Stimulated activated CD8-positive, alpha-beta memory T cell treated with anti-CD3 and anti-CD28 coated beads, Interleukin-2, amount 100 ng/mL, for 1 hour (primary cell): ENCODE measurements around the gene SIK3.

ENCODE experiments used
- DNase-seq, 2 donors: peaks; one replicate each; pipeline ENCODE4 v3.0.0-alpha.2; 2020; ENCODE audit warnings: low read depth in 2 of 2

The SIK3 gene

GRCh38 chr11:116970485-116971292, 127.5 kb downstream of the SIK3 start:
- no peak for DNase-seq

DNA sequence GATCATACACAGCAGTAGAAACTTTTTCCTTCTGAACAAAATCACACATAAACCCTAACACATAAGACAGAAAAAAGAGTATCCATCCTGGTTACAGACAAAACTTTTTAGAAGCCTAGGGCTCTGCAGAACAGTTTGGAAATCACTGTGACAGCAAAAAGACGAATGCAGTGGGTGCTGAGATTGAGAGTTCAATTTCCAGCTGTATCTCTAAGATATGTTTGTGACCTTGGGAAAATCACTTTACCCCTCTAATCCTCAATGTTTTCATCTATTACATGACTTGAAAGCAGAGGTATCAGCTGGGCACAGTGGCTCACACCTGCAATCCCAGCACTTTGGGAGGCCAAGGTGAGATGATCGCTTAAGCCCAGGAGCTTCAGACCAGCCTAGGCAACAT, 128.5 kb downstream of the SIK3 start:
- no peak for DNase-seq

DNA sequence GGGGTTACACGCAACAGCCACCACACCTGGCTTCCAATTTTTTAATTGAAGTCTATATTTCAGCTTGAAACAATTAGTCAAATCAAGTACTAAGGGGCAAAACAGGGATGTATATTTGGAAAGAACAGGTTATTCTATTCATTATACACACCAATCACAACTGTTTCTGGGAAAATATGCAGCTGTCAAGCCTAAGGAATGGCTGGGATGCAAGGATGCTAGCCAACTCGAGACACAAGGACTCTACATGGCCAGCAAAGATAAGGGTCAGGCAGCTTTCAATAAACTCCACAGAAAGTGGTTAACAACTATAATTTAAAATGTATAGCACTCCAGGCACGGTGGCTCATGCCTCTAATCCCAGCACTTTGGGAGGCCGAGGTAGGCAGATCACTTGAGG, 134.0 kb downstream of the SIK3 start:
- no peak for DNase-seq

DNA sequence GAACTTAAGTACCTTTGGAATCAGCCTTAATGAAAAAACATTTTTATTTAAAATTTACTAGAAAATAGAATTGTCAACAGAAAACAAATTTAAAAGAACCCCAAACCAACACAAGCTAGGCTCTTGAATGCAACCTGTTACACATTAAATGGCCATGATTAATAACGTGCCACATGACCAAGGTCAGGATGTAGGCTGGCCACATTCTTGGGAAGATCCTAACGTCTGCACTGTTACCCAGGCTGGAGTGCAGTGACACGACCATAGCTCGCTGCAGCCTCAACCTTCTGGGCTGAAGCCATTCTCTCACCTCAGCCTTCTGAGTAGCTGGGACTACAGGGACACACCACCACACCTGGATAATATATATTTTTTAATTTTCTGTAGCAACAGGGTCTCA, 134.4 kb downstream of the SIK3 start:
- DNase-seq = no peak

GRCh38 chr11:116962108-116962507, 136.1 kb downstream of the SIK3 start:
- DNase-seq = no peak

DNA sequence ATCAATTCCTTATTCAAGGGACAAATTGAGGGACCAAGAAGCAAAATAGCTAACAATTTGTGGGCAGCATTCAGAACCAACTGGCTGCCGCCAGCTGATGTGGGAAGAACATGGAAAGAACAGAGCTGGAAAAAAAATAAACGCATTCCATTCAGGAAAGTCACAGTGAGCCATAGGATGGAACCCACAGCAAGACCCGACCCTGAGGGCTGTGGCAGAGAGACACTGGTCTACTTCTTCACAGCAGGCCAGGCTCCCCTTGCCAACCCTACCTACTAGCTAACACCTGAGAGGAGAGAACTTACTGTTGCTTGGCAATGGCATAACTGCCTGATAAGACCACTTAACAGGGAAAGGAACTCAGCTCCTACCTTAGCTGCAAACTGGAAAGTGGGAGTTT, 137.3 kb downstream of the SIK3 start:
- DNase-seq = no peak

DNA sequence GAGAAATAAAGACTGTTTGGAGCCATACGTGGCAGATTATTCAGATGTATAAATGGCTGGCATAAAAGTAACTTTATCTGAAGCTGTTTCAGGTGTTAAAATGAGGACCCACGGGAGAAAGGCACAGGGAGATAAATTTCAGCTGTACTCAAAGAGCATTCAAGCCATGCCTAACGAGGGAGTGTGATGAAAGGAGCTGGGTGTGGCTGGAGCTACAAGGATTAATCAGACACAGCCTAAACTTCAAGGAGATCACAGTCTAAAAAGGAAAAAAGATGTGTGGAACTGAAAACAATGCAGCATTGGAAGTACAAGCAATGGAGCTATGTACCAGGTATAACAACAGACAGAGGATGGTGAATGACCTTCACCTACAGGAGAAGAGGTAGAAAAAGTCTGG, 140.0 kb downstream of the SIK3 start:
- DNase-seq = no peak

DNA sequence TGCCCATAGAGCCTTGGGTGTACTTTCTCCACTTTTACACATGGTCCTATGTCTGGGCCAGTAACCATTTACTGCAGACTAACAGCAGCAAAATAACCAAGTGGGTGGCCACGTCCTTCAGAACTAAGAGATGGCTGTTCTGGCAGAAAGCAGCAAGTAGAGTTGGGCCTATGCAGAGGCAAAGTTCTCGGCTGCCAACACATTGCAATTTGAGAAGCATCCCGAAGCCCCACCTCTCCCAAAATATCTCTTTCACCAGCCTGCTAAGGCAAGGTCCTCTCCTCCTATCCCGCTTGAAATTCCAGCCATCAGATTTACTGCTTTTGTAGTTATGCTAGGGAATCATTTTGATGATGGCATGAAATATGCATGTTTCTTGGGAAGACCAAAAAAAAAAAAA, 142.3 kb downstream of the SIK3 start:
- no peak for DNase-seq

DNA sequence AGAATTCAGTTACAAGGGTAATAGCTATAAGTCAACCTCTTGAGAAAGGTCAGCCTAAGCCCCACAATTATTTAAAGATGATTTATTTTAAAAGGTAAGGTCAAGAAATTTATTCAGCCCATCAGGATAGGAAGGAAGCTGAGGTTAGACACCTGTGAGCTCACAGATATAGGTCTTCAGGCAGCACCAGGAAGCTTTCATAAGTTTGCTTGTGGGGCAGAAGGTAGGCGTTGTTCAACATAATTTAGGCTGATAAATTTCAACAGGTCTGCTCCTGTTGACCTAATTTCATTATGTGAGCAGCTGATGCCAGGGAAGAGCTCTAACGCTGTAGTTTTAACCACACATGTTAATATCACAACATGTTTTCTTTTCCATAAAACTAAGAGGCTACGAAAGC, 142.7 kb downstream of the SIK3 start:
- no peak for DNase-seq

DNA sequence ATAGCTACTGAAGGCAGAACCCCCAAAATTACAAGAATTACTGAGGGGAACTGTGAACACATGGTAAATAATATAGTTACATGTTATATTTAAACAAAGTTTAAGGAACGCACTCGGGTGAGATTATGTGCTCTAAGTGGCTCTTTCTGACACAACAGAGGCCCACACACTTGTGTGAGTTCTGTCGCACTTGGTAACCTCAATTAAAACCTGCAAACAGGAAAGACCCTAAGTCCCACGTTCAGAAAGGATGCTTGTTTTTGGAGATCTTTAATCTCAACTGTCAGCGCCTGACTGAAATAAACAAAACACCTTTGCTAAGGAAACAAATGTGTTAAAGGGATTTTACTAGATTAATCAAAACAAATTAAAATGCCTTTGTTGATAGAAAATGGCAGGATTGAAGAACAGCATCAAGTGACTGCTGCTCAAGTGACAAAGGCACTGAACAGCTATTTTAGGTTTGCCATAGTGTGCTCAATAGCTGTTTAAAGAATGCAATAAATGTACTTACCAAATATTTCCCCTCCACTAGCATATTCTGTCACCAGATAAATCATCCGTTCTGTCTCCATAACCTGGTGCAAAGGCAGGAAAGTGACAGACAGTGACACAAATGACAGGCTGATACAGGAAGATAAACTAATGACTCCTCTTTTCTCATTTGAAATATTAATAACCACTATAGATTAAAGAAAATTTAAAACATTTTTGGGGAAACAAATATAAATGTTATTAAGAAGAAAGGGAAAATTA, 144.5 kb downstream of the SIK3 start:
- DNase-seq = no peak

GRCh38 chr11:116951762-116952161, 146.5 kb downstream of the SIK3 start:
- no peak for DNase-seq

- no peak for DNase-seq
Observed at GRCh38 chr11:116950210-116950609, 148.0 kb downstream of the SIK3 start.

- no peak for DNase-seq
Observed at GRCh38 chr11:116948391-116948790, 149.8 kb downstream of the SIK3 start.

DNA sequence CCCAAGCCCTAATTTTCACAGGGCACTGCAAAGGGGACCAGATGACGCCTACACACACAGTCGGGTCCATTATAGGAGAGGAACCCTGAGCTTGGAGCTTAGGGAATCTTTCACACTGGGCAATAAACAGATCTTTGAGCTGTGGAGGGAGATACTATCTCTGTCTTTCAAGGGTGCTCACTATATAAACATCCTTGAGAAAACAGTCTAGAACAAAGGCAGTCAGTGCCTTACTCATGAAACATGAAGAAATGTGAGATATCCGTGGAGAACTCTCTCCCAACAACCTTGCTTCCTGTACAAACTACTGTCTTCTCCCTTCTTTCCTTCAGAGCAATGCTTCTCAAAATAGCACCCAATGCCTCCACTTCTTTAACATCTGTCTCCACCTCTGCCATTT, 151.8 kb downstream of the SIK3 start:
- no peak for DNase-seq

DNA sequence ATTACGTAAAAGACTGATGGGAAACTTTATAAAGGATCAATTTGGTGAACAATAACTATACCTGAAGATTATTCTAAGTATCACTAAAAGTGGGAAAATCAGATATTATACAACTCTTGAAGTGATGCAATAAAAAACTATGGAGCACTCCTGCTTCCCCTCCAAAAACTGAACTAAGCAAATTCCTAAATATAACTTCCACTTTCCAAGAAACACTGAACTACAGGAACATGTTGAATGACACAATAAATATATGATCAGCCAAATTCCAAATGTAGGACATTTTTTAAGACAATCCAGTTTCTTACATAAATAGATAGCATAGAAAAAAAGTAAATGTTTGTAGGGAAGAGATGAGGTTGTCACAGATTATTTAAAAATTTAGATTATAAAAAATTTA, 158.7 kb downstream of the SIK3 start:
- DNase-seq = no peak

GRCh38 chr11:116938471-116939070, 159.7 kb downstream of the SIK3 start:
- DNase-seq = no peak

GRCh38 chr11:116936754-116937446, 161.3 kb downstream of the SIK3 start:
- no peak for DNase-seq

DNA sequence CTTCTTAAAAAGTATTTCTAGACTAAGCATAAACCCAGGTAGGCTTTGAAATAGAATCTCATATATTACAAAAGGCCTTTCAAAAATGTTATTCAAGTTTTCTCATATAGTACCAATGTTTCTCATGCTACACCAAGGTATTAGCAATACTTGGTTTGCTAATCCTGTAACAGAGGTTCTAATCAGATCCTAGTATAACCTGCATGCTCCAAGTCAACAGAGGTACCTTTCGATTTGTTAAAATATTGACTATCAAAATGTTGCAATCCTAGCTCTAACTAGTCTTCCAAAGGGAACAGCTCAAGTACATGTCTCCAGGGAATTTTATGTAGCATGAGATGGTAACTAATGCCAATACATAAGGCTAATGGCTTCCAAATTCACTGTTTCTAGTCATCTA, 162.7 kb downstream of the SIK3 start:
- no peak for DNase-seq

DNA sequence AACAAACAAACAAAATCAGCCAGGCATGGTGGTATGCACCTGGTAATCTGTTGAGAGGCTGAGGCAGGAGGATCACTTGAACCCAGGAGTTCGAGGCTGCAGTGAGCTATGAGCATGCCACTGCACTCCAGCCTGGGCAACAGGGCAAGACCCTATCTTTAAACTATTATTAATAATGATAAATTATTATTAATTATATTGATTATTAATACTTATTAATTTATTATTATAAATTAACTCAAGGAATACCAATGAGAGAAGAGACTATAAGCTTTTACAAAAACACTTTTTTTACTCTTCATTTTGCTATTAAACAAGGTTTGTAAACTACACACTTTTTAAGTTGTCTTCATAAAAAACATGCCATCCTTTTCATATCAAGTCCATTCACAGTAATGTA, 163.1 kb downstream of the SIK3 start:
- DNase-seq = no peak

DNA sequence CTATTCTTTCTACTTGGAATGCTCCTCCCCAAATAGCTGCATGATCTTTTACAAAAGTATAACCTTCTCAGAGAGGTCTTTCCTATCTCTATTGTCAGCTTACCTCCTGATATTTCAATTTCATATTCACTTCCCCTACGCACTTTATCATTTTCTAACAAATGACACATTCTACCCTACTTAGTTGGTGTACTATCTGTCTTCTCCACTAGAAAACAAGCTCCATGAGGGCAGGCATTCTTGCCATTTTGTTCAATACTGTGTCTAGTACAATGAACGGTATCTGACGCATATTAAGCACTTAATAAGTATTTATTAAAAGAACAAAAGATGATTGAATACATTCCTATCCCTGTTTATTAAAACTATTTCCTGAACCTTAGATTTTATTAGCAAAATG, 164.3 kb downstream of the SIK3 start:
- DNase-seq = no peak

DNA sequence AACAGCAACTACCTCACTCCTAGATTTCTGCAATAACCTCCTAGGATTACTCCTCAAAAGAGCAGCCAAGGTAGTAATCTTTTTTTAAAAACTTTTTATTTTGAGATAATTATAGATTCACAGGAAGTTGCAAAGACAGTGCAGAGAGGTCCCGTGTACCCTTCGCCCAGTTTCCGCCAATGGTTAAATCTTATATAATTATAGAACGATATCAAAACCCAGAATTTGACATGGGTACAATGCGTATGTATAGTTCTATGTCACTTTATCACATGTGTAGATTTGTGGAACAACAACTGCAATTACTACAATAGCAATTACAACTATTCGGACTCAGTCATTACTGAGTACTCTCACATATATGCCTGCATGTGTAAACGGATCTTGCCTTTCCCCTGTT, 166.0 kb downstream of the SIK3 start:
- DNase-seq = no peak

DNA sequence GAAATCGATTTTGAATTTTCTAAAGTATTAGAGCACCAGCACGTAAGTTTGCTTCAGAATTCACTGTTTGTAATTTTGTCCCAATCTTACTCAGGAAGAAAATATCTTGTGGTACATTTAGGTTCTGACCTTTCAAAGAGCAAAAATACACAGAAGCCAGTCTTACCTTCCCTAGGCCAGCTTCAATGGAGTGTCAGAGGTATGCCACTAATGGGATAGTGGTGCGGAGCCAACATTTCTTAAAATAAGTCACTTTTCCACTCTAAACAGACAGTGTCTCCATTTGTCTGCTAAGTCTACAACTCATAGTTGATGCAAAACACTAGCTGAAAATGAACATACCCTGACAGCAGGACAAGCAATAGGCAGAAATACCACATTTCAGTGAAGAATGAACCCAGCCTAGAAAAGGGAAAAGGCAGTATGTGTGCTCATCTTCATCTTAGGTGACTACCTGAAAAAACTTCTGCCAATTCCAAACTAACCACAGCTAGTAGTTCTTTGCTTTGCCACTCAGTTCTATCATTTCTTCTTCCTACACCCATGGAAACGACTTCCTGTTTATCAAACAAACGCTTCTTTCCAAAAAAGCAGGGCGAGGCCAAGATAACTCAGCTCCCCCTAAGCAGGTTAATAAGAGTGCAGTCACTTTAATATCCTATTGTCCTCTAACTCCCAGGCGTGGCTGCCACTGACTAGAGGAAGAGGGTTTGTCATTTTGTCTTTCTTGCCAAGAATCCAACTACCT, 166.8 kb downstream of the SIK3 start:
- no peak for DNase-seq
